Activated CD8-positive, alpha-beta memory T cell treated with anti-CD3 and anti-CD28 coated beads, Interleukin-2, amount 50 U/mL, for 24 hours (primary cell): ENCODE results near the gene KCNK17.

Experiments
- DNase-seq: peaks from one replicate; pipeline ENCODE4 v3.0.0-alpha.2; 2020; ENCODE audit errors: extremely low read depth

KCNK17 gene

DNA sequence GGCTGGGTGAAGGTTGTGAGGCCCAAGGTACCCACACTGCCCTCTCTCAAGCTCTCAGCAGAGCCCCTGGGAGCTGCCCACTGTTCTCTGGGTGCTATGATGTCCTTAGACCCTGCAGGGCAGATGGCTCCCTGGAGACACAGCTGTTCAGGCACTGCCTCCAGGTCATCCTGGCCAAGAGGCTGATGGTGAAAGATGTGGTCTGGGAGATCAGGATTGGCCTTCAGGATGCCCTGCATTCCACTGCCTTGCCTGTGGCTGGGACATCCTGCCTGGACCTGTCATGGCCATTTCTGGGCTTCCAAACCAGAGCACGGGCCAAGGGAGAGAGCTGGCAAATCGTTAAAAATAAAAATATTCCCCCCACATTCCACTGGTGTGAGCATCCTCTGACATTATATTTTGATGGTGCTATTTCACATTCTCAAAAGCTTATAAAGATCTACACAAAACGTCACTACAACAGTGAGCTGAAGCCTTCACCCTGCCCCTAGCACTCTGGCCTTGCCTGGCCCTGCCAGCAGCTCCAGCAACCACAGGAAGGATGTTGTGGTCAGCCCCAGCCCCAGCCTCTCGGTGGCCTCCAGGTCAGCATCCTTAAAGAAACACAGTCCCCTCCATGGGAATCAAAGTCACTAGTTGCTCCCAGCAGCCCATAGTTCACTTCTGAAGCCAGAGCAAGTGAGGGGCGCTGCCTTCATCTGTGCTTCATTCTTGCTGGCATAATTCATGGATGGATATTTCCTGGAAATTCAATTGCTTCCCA is 21.7 kb upstream of the KCNK17 start:
- no peak for DNase-seq

DNA sequence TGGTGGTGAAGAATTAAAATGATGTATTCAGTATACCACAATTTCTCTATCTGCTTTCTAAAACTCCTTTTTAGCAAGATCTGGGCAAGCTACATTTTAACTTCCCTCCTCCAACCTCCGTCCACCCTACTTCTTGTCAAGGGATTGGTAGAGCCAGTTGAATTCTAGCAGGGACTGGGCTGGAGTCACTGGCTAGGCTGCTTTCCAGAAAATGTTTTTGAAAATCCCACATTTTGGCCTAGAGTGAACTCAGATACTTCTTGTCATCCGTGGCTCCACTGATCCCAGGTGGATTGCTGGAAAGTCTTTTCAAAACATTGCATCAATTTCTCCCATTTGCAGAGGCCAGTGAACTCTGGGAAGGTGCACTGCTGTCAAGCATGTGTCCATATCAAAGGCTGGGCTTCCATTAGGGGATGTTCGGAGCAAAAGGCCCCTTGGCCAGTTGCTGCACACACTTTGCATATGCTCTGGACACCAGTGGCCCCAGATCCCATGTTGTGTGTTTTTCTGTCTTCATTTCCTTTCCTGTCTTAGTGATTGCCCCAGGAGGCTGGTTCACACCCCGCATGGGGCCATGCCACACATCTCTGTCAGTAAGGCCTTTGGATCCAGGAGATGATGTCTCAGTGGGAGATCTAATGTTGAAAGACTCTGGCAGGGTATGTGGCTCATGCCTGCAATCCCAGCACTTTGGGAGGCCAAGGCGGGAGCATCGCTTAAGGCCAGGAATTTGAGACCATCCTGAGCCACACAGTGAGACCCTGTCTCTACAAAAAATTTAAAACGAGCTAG is 19.6 kb upstream of the KCNK17 start:
- no peak for DNase-seq

DNA sequence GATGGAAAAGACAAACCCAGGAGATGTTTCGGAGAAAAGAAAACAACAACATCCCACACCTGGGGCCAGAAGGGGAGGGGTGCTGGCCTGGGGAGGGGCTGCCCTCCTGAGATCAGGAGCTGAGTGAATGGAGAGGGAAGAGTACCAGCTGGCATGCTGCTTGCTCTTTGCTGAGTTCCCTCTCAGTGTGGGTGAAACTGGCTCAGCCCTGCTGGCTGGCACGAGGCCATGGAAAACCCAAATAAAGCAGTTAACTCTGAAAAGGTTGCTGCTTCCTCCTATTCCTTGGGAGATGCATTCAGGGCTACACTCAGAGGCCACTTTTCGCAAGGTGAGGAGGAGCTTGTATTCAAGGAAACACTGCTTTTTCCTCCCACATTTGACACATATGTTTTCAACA is 16.3 kb upstream of the KCNK17 start:
- no peak for DNase-seq

GRCh38 chr6:39330057-39330456 is 15.8 kb upstream of the KCNK17 start:
- no peak for DNase-seq

GRCh38 chr6:39328066-39328465 is 13.8 kb upstream of the KCNK17 start:
- DNase-seq = no peak

GRCh38 chr6:39327507-39327906 is 13.3 kb upstream of the KCNK17 start:
- no peak for DNase-seq

- DNase-seq = no peak
These were observed 8.2 kb upstream of the KCNK17 start, which contains the start of gene KCNK16 for GRCh38 chr6:39322306-39322850. Gene KCNK16, minus strand, starts transcription at chr6:39322702. Its CDS starts 162 bp downstream, at chr6:39322540.

- DNase-seq = no peak
These were observed 7.5 kb upstream of the KCNK17 start for GRCh38 chr6:39321761-39322160.

DNA sequence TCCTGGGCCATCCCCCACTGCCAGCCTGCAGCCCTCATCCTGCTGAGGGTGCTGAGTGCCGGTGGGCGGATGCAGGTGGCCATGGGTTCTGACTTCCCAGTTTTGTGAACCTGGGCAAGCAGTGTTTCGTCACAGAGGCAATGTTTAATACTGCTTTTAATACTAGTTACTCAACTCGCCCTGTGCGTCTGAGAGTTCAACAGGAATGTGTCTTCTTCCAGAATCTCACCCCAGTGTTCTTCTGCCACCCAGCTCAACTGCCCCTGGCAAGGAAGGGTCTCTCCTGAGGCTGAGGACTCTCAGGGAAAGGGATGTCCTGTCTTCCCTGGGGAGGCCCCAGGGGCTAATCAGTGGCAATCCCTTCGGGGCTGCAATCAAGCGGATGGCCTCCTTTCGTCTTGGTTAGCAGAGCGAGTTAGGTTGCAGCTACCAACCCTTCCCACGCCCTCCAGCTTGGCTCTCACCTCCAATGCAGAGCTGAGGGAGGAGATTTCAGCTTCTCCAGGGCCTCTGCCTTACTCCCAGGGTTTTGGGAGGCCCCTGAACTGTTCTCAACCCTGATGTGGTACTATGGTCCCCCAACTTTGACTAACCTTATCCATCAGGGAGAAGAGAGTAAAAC is 6.3 kb upstream of the KCNK17 start:
- no peak for DNase-seq

DNA sequence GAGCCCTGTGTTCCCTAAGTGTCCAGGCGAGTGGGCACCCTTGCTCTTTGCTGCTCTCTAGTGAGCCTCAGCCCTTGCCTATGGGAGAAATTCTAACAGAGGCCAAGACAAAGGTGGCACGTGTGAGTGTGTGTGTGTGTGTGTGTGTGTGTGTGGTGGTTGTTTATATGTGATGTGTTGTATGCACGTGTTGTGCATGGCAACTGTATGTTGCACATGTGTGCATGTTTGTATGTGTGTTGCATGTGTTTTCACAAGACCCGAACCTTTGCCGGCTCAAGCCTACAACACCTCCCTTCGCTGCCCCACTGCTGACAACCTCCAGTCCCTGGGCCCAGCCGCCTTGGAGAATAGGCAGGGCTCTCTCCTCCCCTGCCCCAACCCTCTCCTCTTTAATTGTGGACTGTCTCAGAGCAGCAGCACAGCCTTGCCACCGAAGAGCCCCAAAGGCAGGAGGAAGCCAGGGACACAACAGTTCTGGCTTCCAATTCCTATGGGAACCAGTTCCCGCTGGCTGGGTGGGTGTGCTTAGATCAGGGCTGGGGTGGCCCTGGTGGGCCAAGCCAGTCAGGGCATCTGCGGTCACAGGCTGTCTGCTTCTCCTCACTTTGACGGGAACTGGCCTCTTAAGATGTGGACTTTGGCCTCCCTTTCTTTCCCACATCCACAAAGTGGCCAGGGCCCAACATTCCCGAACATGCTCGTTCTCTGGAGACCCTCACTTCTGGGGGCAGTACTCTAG is 5.6 kb upstream of the KCNK17 start:
- DNase-seq = no peak

GRCh38 chr6:39317256-39317655 is 3.0 kb upstream of the KCNK17 start:
- DNase-seq = no peak

DNA sequence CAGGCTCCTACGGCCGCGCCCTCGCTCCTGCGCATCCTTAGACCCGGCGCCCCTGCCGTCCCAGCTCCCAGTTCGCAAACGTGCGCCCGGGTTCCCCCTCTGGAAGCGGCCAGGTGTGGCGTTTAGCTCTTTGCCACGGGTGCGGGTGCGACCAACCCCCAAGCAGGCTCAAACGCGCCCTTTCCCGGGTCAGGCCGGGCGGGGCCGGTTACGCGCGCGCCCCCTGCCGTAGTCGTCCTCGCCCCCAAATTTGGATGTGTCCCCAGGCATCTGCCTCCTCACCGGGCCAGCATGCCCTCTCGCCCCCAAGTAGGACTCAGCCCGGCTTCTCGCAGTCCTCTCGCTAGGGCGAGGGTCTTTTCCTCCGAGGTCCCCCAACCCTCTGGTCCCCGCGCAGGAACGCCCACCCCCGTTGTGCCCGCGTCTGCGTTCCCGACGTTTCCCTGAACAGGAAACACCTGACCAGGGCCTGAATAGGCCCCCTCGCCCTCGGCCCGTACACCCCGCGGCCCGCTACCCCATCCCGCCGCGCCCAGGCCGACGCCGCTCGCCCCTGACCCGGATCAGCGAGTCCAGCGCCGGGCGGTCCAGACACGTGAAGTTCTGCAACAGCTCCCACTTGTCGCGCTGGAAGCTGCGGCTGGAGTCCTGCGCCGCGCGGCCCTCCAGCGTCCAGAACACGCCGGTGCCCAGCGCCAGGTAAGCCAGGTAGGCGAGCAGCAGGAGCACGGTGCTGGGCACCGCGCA is 520 bp downstream of the KCNK17 start:
- DNase-seq = no peak

GRCh38 chr6:39312912-39313525 is 1.2 kb downstream of the KCNK17 start:
- no peak for DNase-seq

DNA sequence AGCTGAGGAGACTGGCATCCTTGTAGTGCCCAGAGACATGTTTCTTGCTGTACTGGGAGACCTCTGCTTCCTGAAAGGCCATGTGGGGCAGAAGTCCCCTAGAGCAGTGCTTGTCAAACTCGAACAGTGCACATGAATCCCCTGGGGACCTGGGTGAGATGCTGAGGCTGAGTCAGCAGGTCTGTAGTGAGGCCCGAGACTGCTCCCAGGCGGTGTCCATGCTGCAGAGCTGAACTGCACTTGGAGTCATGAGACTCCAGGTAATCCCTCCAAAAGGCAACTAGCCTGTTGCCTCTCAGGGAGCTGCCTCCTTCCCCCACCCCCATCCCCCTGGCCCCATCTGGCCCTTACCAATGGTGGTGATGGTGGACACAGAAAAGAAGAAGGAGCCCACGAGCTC is 3.7 kb downstream of the KCNK17 start:
- DNase-seq = no peak

GRCh38 chr6:39309942-39310531 is 4.2 kb downstream of the KCNK17 start:
- DNase-seq = peak; percentile 14

DNA sequence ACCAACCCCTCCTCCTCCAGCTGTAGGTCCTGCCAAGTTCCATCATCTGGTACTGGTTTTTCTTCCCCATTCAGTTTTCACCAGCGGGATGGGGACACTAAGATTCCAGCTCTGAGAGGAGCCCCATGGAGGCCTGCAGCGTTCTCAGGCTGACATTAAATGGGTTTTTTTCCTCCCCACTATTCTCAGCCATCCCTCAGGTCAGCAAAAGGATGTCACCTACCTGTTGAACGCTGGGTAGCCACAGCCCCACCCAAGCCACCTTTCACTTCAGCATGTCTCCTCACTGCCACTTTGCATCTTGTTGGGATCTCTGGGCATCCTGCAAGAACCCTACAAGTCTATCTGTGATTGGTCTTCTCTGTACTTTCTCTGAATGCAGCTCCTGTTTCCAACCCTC is 6.8 kb downstream of the KCNK17 start:
- no peak for DNase-seq

DNA sequence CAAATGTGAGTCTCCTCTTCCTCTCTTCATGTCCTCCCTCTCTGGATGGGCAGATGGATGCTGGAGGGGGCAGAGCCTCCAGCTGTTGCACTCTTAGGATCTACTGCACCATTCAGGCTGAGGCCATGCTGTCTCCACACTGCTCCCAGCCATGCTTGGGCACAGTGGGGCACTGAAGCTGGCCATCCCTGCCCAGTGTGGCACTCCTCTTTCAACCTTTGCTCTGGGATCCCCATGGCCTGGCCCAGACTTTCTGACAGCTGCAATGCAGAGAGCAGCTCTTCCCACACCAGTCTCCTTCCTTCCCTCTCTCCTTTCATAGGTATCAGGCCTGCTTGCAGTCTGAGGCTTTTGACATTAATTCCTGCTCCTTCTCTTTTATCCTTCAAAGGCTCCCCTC is 9.3 kb downstream of the KCNK17 start:
- no peak for DNase-seq

DNA sequence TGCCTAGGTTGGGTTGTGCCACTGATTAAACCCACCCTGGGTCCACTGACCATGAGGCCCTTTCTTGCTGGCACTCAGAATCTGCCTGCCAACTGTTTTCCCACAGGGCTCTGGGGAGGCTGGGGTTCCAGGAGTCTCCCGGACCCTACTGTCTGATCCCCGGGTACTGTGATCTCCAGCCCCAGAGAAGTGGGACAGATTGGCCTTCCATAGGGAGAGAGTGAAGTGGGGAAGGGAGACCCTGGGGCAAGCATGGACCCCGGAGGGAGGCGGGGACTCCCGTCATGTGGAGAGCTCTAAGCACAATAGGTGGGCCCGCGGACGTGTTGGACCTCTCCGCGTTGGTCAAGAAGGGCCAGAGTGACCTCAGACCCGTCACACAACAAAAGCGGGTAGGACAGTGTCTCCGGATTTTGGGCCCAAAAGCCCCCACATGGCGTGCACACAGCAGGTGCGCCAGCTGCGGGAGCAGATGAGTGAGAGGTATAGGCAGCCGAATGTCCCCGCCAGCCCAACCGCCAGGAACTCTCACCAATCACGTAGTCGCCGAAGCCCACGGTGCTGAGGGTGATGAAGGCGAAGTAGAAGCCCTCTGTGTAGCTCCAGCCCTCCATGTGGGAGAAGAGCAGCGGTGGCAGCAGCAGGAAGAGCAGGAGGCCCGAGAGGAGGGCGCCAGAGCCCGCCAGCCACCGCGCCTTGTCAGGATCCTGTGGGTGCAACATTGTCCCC is 10.6 kb downstream of the KCNK17 start:
- DNase-seq = no peak

DNA sequence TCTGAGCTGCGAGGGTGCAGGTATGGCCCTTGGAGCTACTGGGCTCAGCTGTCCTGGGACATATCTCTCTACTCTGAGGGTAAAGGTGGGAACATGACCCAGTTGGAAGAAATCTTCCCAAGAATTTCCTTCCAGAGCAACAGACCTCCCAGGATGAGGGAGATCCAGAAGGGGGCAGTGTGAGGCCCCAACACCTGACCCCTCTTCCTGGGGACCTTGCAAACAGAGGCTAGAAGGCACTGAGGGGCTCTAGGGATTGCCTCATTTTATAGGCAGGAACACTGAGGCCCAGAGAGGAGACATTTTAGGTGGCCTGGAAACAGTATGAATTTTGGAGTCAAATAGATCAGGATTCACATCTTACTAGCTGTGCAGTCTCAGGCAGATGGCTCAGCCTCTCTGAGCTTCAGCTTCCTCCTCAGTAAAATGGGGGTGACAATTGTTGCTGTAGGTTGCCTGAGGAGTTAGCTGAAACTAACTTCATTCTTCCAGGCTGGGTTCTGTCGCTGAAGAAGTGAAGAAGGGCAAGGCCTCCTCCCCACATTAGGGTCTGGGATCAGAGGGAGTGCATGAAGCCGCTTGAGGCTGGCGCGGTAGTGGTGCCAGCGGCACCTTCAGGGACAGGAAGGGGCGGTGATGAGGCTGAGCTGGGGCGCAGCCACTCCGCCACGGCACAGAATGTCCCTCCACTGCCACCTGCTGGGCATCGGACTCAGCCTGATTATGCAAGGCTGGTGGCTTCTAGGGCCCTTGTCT is 11.4 kb downstream of the KCNK17 start:
- peak; percentile 73 for DNase-seq
